GM21381 (cell line): Measurements from ENCODE around the gene SLC25A22.

Experiments used
- ATAC-seq: cut with Tn5 transposase; IDR thresholded peaks from one replicate; pipeline ENCODE4 v1.9.1; 2021; ENCODE audit warnings: mild to moderate bottlenecking, moderate library complexity; ENCODE audit not compliant: unreplicated experiment

The SLC25A22 gene

GRCh38 chr11:791658-792534 lies 6.2 kb downstream of the SLC25A22 start:
- no peak for ATAC-seq

GRCh38 chr11:790721-791564 lies 7.1 kb downstream of the SLC25A22 start:
- ATAC-seq = no peak

- no peak for ATAC-seq
Observed at GRCh38 chr11:789943-790342, 8.1 kb downstream of the SLC25A22 start, which contains the start of gene CEND1. Gene CEND1, minus strand, starts transcription at chr11:790090. Its CDS starts 1,514 bp downstream, at chr11:788576.

- ATAC-seq = no peak
Observed at GRCh38 chr11:788953-789940, 8.8 kb downstream of the SLC25A22 start.

- no peak for ATAC-seq
Observed at GRCh38 chr11:788009-788640, 10.0 kb downstream of the SLC25A22 start.

- no peak for ATAC-seq
Observed at GRCh38 chr11:787084-787675, 10.9 kb downstream of the SLC25A22 start.

GRCh38 chr11:786235-787083 lies 11.6 kb downstream of the SLC25A22 start:
- ATAC-seq = no peak

- ATAC-seq = no peak
Observed at GRCh38 chr11:783581-784015, 14.5 kb downstream of the SLC25A22 start.

- ATAC-seq = no peak
Observed at GRCh38 chr11:782264-783174, 15.6 kb downstream of the SLC25A22 start.

- no peak for ATAC-seq
Observed at GRCh38 chr11:779955-780532, 18.0 kb downstream of the SLC25A22 start.

GRCh38 chr11:778976-779954 lies 18.8 kb downstream of the SLC25A22 start:
- no peak for ATAC-seq

GRCh38 chr11:777288-778255 lies 20.5 kb downstream of the SLC25A22 start, which contains the start of gene GATD1:
Gene GATD1, minus strand, starts transcription at chr11:777487. Its CDS starts 25 bp downstream, at chr11:777462.
- peak; percentile 74 for ATAC-seq

- peak; percentile 27 for ATAC-seq
Observed at GRCh38 chr11:776561-777287, 21.4 kb downstream of the SLC25A22 start.

- no peak for ATAC-seq
Observed at GRCh38 chr11:776263-776560, 21.9 kb downstream of the SLC25A22 start.
